Fibroblast of lung (primary cell): ENCODE results near the gene SYNDIG1. TPM values are rescaled to one million over a fixed set of nuclear protein-coding genes. Genes with fewer than 3 reads are reported as not detected.

Experiments used
- DNase-seq, 2 donors: peaks; one replicate each; pipeline versions ENCODE4 v3.0.0 to v3.0.0-alpha.2; 2010; ENCODE audit warnings: low read depth in 2 of 2
- H2AFZ ChIP-seq: 2 replicates; pipeline ENCODE4 v1.5.1; 2012; ENCODE audit warnings: low read length, control low read depth, inconsistent platforms
- H3K27ac ChIP-seq: 2 replicates; pipeline ENCODE4 v1.5.1; 2011; ENCODE audit warnings: low read length, control low read depth; ENCODE audit not compliant: insufficient read depth
- H3K27me3 ChIP-seq: 2 replicates; pipeline ENCODE4 v1.5.1; 2011; ENCODE audit warnings: mild to moderate bottlenecking, low read length; ENCODE audit not compliant: control insufficient read depth, insufficient read depth
- H3K36me3 ChIP-seq: 2 replicates; pipeline ENCODE4 v1.5.1; 2011; ENCODE audit warnings: low read length; ENCODE audit not compliant: control insufficient read depth, insufficient read depth
- H3K4me1 ChIP-seq: 2 replicates; pipeline ENCODE4 v1.5.1; 2011; ENCODE audit warnings: low read length; ENCODE audit not compliant: control insufficient read depth, insufficient read depth; ENCODE audit errors: extremely low read depth
- H3K4me2 ChIP-seq: 2 replicates; pipeline ENCODE4 v1.5.1; 2011; ENCODE audit warnings: low read length, control low read depth; ENCODE audit not compliant: insufficient read depth; ENCODE audit errors: extremely low read depth
- H3K4me3 ChIP-seq, 4 experiments: fragments of 200-600 bp in 1 of 4; sonication (generic) in 1 of 4; replicated peaks in 1 of 4; 2 replicates each; pipeline ENCODE4 v1.5.1; 2011 to 2016; ENCODE audit warnings: low read length in 4 of 4, low read depth in 3 of 4, mild to moderate bottlenecking in 3 of 4, control low read depth in 2 of 4, inconsistent platforms in 1 of 4, mixed read lengths in 1 of 4; ENCODE audit not compliant: insufficient read depth in 1 of 4; ENCODE audit errors: control extremely low read depth in 1 of 4
- H3K79me2 ChIP-seq: 2 replicates; pipeline ENCODE4 v1.5.1; 2012; ENCODE audit warnings: mild to moderate bottlenecking, low read length, inconsistent platforms; ENCODE audit not compliant: control insufficient read depth, insufficient read depth
- H3K9ac ChIP-seq: 2 replicates; pipeline ENCODE4 v1.5.1; 2011; ENCODE audit warnings: mild to moderate bottlenecking, low read length, control low read depth; ENCODE audit not compliant: insufficient read depth
- H3K9me3 ChIP-seq: 2 replicates; pipeline ENCODE4 v1.5.1; 2012; ENCODE audit warnings: low read depth, low read length; ENCODE audit not compliant: control insufficient read depth, insufficient read depth
- H4K20me1 ChIP-seq: 2 replicates; pipeline ENCODE4 v1.5.1; 2011; ENCODE audit warnings: low read length; ENCODE audit not compliant: control insufficient read depth, insufficient read depth; ENCODE audit errors: extremely low read depth
- CTCF ChIP-seq, 2 donors: IDR thresholded peaks in 1 of 2; conservative IDR thresholded peaks in 1 of 2; 1 replicate in 1 of 2; 2 replicates in 1 of 2; pipeline ENCODE4 v1.5.1; 2011 to 2012; ENCODE audit warnings: low read length in 2 of 2, control low read depth in 1 of 2, inconsistent platforms in 1 of 2, low read depth in 1 of 2, mild to moderate bottlenecking in 1 of 2
- EZH2 ChIP-seq: IDR thresholded peaks from 2 replicates; pipeline ENCODE4 v1.5.1; 2012; ENCODE audit warnings: low read length, control low read depth, mild to moderate bottlenecking; ENCODE audit errors: missing control alignments
- polyA plus RNA-seq, 2 donors: library from polyadenylated mRNA; depleted of rRNA in 1 of 2; stranded (reverse) in 1 of 2; unstranded in 1 of 2; fragments of >200 nt; gene quantifications; 2 replicates each; pipeline ENCODE4 v1.2.1, GENCODE V29; 2011 to 2012; ENCODE audit warnings: missing spikeins in 1 of 2
- total RNA-seq: library from RNA; depleted of rRNA; stranded (reverse); fragments of >200 nt; gene quantifications from 2 replicates; pipeline ENCODE4 v1.2.1, GENCODE V29; 2014

Gene SYNDIG1
- total and polyA plus RNA-seq, 2 donors (not counting 1 experiment from before 2014, with no cell fraction given) = 0.02 to 0.17 TPM

GRCh38 chr20:24630486-24631172 lies 161.2 kb downstream of the SYNDIG1 start:
- Histone ChIP-seq H3K27ac (no peak overlapping the region), H3K79me2 (no peaks in the 10 kb centered on the region), H3K4me1 (peaks cover 6% of the 10 kb centered on the region), H3K4me2 (no peak overlapping the region), H4K20me1 (no peaks in the 10 kb centered on the region), H3K9me3 (no peaks in the 10 kb centered on the region), H3K27me3 (no peaks in the 10 kb centered on the region), H3K9ac (no peak overlapping the region), H2AFZ (no peak overlapping the region), H3K4me3 (no peak overlapping the region), H3K36me3 (no peaks in the 10 kb centered on the region)
- TF ChIP-seq EZH2 = no peak
- no peak for TF ChIP-seq CTCF (conservative IDR thresholded peaks at IDR 0.05 in 1 of 2, IDR thresholded peaks at IDR 0.05 in 1 of 2; ENCODE audit: low read depth in 1 of 2, low read length in 2 of 2)
- DNase-seq = no peak

GRCh38 chr20:24631173-24631505 lies 161.7 kb downstream of the SYNDIG1 start:
- TF ChIP-seq EZH2 = no peak
- no peak for TF ChIP-seq CTCF (conservative IDR thresholded peaks at IDR 0.05 in 1 of 2, IDR thresholded peaks at IDR 0.05 in 1 of 2; ENCODE audit: low read depth in 1 of 2, low read length in 2 of 2)

GRCh38 chr20:24632581-24632980 lies 163.2 kb downstream of the SYNDIG1 start:
- Histone ChIP-seq H3K4me3 (no peak overlapping the region), H3K4me2 (no peak overlapping the region), H3K9ac (no peak overlapping the region), H4K20me1 (no peaks in the 10 kb centered on the region), H3K27me3 (no peaks in the 10 kb centered on the region), H3K36me3 (no peaks in the 10 kb centered on the region), H2AFZ (no peak overlapping the region), H3K79me2 (no peaks in the 10 kb centered on the region), H3K27ac (no peak overlapping the region), H3K4me1 (peaks cover 6% of the 10 kb centered on the region), H3K9me3 (no peaks in the 10 kb centered on the region)
- TF ChIP-seq CTCF (conservative IDR thresholded peaks at IDR 0.05 in 1 of 2, IDR thresholded peaks at IDR 0.05 in 1 of 2; ENCODE audit: low read depth in 1 of 2, low read length in 2 of 2) (no peak), EZH2 (no peak)
- no peak for DNase-seq

More at GRCh38 chr20:24631173-24631505, 161.7 kb downstream of the SYNDIG1 start:
- no peak overlapping the region for H2AFZ ChIP-seq
- no peak overlapping the region for H3K4me2 ChIP-seq
- H3K9me3 ChIP-seq = no peaks in the 10 kb centered on the region
- H3K27ac ChIP-seq = no peak overlapping the region
- DNase-seq = no peak
- H3K36me3 ChIP-seq = no peaks in the 10 kb centered on the region
- no peak overlapping the region for H3K9ac ChIP-seq
- no peak overlapping the region for H3K4me3 ChIP-seq
- no peaks in the 10 kb centered on the region for H3K79me2 ChIP-seq
- peaks cover 6% of the 10 kb centered on the region for H3K4me1 ChIP-seq
- no peaks in the 10 kb centered on the region for H4K20me1 ChIP-seq
- H3K27me3 ChIP-seq = no peaks in the 10 kb centered on the region
